HepG2 (cell line): Measurements from ENCODE around the gene DSTYK. TPM values are rescaled to one million over a fixed set of nuclear protein-coding genes. Genes with fewer than 3 reads are reported as not detected.
"Not testable (repeated sequence)": the region's sequence is repeated elsewhere in the genome, so short reads cannot be mapped to it uniquely, and the experiment has no call there.

ENCODE experiments used
- ATAC-seq: fragments of 200-7000 bp; cut with Tn5 transposase; 3 replicates; pipeline ENCODE4 v1.9.1; 2020; ENCODE audit warnings: mild to moderate bottlenecking, moderate library complexity
- BruUV-seq: library from RNA; stranded (reverse); fragments of 400-500 nt; replicated peaks from 2 replicates; lab custom pipeline; 2021; lab: Mats Ljungman, UMichigan
- CTCF ChIA-PET: fragments of 300-600 bp; formaldehyde crosslinking; extraction: SDS; loops from one replicate; lab custom pipeline; 2021; ENCODE audit warnings: low total read pairs, inconsistent platforms, low intra/inter-chr PET ratio; lab: Yijun Ruan, JAX
- POLR2A ChIA-PET: fragments of 350-600 bp; sonication (Branson Sonifier 250); formaldehyde crosslinking; loops from one replicate; lab custom pipeline; 2020; ENCODE audit warnings: antibody characterized with exemption, inconsistent platforms; lab: Yijun Ruan, JAX
- DNase-seq: peaks from one replicate; pipeline ENCODE4 v3.0.0-alpha.2; 2015; ENCODE audit warnings: low spot score
- FAIRE-seq: peaks from 3 replicates; lab custom pipeline; 2011; peaks lifted over from hg19 to GRCh38; lab: Jason Lieb, UNC
- H2AFZ ChIP-seq: one replicate; pipeline ENCODE4 v1.6.1; 2011; ENCODE audit warnings: low read length, inconsistent platforms
- H3K27ac ChIP-seq: fragments of 300-600 bp; 3 replicates; pipeline ENCODE4 v1.8.0; 2011; ENCODE audit warnings: mixed run types, mild to moderate bottlenecking, mixed read lengths, low read length, inconsistent platforms; ENCODE audit not compliant: insufficient read depth; ENCODE audit errors: extremely low read length
- H3K27me3 ChIP-seq, 2 experiments: fragments of 200-600 bp in 1 of 2; 2 replicates in 1 of 2; 3 replicates in 1 of 2; pipeline versions ENCODE4 v1.6.0 to v1.8.0; 2011; ENCODE audit warnings: low read length in 2 of 2, mild to moderate bottlenecking in 2 of 2, moderate library complexity in 2 of 2, inconsistent platforms in 1 of 2; ENCODE audit not compliant: insufficient read depth in 2 of 2, control insufficient read depth in 1 of 2
- H3K36me3 ChIP-seq, 2 experiments: fragments of 200-600 bp in 1 of 2; replicated peaks in 1 of 2; 2 replicates in 1 of 2; 3 replicates in 1 of 2; pipeline versions ENCODE4 v1.5.1 to v1.8.0; 2011; ENCODE audit warnings: low read length in 2 of 2, inconsistent platforms in 1 of 2; ENCODE audit not compliant: insufficient read depth in 2 of 2, control insufficient read depth in 1 of 2
- H3K4me1 ChIP-seq: 2 replicates; pipeline ENCODE4 v1.5.1; 2012; ENCODE audit warnings: low read length, inconsistent platforms; ENCODE audit not compliant: insufficient read depth
- H3K4me2 ChIP-seq: 2 replicates; pipeline ENCODE4 v1.6.0; 2011; ENCODE audit warnings: low read depth, low read length, inconsistent platforms
- H3K4me3 ChIP-seq, 3 experiments: fragments of 200-600 bp in 1 of 3; sonication (generic), shearing (Covaris generic) in 1 of 3; replicated peaks in 1 of 3; 2 replicates each; pipeline ENCODE4 v1.5.1; 2011 to 2016; ENCODE audit warnings: low read length in 3 of 3, inconsistent platforms in 2 of 3, low read depth in 2 of 3, mild to moderate bottlenecking in 2 of 3, control low read depth in 1 of 3, mixed read lengths in 1 of 3; ENCODE audit not compliant: insufficient read depth in 1 of 3
- H3K79me2 ChIP-seq: one replicate; pipeline ENCODE4 v1.6.1; 2011; ENCODE audit warnings: low read length, inconsistent platforms; ENCODE audit not compliant: insufficient read depth
- H3K9ac ChIP-seq: 2 replicates; pipeline ENCODE4 v1.6.0; 2011; ENCODE audit warnings: mild to moderate bottlenecking, low read depth, low read length, inconsistent platforms; ENCODE audit not compliant: insufficient read depth
- H3K9me3 ChIP-seq: 2 replicates; pipeline ENCODE4 v1.5.1; 2012; ENCODE audit warnings: mild to moderate bottlenecking, low read length
- H4K20me1 ChIP-seq: 2 replicates; pipeline ENCODE4 v1.6.0; 2011; ENCODE audit warnings: inconsistent platforms, mild to moderate bottlenecking, low read length, moderate library complexity; ENCODE audit not compliant: insufficient read depth
- KLF12 ChIP-seq: sonication (generic); formaldehyde crosslinking; IDR thresholded peaks from 2 replicates; pipeline ENCODE4 v1.4.0; 2020; ENCODE audit warnings: missing genetic modification reagents, borderline replicate concordance
- RFX3 ChIP-seq: IDR thresholded peaks from 2 replicates; pipeline ENCODE4 v1.6.1; 2016; ENCODE audit warnings: missing biosample characterization, missing genetic modification reagents
- TBP ChIP-seq: sonication (generic); formaldehyde crosslinking; IDR thresholded peaks from 2 replicates; pipeline ENCODE4 v1.5.0; 2020; ENCODE audit warnings: missing genetic modification reagents
- ZNF235 ChIP-seq: sonication (generic); formaldehyde crosslinking; IDR thresholded peaks from 2 replicates; pipeline ENCODE4 v1.8.1; 2023; ENCODE audit warnings: mild to moderate bottlenecking, missing genetic modification reagents, borderline replicate concordance
- ZNF260 ChIP-seq: sonication (generic); formaldehyde crosslinking; IDR thresholded peaks from 2 replicates; pipeline ENCODE4 v1.4.0; 2020; ENCODE audit warnings: missing genetic modification reagents, low read depth, mild to moderate bottlenecking, borderline replicate concordance
- ZNF460 ChIP-seq: sonication (generic); formaldehyde crosslinking; IDR thresholded peaks from 2 replicates; pipeline ENCODE4 v1.5.1; 2020; ENCODE audit warnings: missing genetic modification reagents, mild to moderate bottlenecking, borderline replicate concordance
- ZSCAN9 ChIP-seq: IDR thresholded peaks from 2 replicates; pipeline ENCODE4 v1.6.1; 2016; ENCODE audit warnings: borderline replicate concordance
- WGBS: methylation state at CpG from one replicate; pipeline ENCODE4 v1.1.6; 2017; ENCODE audit warnings: low lambda C conversion rate; 5-methylcytosine and 5-hydroxymethylcytosine counted together
- in situ Hi-C: cut with HindIII; loops from 2 replicates; pipeline ENCODE4 v1.10.0; 2017; ENCODE audit warnings: low pct_unique_long_range_greater_than_20kb; ENCODE audit not compliant: extremely low pct_ligation_motif_present
- intact Hi-C: fragments of 100-400 bp; cut with micrococcal nuclease; formaldehyde crosslinking; loops from one replicate; pipeline ENCODE4 v1.10.0; 2022; ENCODE audit not compliant: unreplicated experiment
- polyA plus RNA-seq, 8 experiments: library from polyadenylated mRNA; depleted of rRNA in 3 of 8; stranded (reverse) in 7 of 8; unstranded in 1 of 8; fragments of >200 nt; fragmentation: Illumina TruSeq in 4 of 8; extraction: Trizol in 4 of 8; gene quantifications; 2 replicates each; pipeline versions ENCODE4 v1.2.1 to v1.2.3, GENCODE V29; 2011 to 2016; ENCODE audit warnings: low read depth in 4 of 8, missing spikeins in 1 of 8, mixed read lengths in 1 of 8; ENCODE audit not compliant: insufficient read depth in 1 of 8
- total RNA-seq, 5 experiments: library from RNA; depleted of rRNA; stranded (reverse); fragments of >200 nt; fragmentation: Illumina TruSeq; extraction: Trizol; gene quantifications; 2 replicates each; pipeline ENCODE4 v1.2.3, GENCODE V29; 2016; ENCODE audit warnings: low read depth in 1 of 5
- TF ChIP-seq, protein P1 (sequence below): sonication (generic); formaldehyde crosslinking; IDR thresholded peaks from 2 replicates; pipeline ENCODE4 v1.8.1; 2023; ENCODE audit warnings: mild to moderate bottlenecking, moderate library complexity, missing genetic modification reagents
- TF ChIP-seq, protein P2 (sequence below): sonication (generic); formaldehyde crosslinking; IDR thresholded peaks from 2 replicates; pipeline ENCODE4 v1.4.0; 2020; ENCODE audit warnings: missing genetic modification reagents

Gene DSTYK
- total and polyA plus RNA-seq, 2 of the 13 experiments (the other 11 are each of a cell fraction or from before 2014, with no cell fraction given): 2.6 to 4.8 TPM

DNA sequence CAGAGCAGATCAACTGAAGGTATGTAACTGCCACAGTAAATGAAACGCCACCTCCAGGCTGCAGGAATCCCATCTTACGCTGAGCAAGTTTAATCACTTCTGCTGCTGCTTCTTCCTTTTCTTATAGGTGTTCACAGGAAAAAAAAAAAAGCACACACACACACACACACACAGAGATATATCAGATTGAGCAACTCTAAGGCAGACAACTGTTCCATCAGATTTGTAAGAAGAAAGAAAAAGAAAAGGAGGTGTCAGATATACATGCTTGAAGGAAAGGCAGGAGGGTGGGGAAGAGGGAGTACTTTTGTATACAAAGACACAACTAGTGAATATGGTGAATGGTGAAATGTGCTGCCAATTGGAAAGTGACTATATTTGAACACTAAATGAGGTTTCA, 28.6 kb downstream of the DSTYK start:
- no peak overlapping the region for H3K4me3 ChIP-seq
- POLR2A ChIA-PET: no interaction called here
- in situ Hi-C loops: no loop called here
- H3K9me3 ChIP-seq: no peaks in the 10 kb centered on the region
- H3K27me3 ChIP-seq: no peaks in the 10 kb centered on the region
- FAIRE-seq (no peak), ATAC-seq (no peak), DNase-seq (no peak)
- H3K4me2 ChIP-seq: no peak overlapping the region
- no peaks in the 10 kb centered on the region for H4K20me1 ChIP-seq
- WGBS: 94% methylated on average over 2 of the region's 2 CpGs
- no peaks in the 10 kb centered on the region for H3K79me2 ChIP-seq
- no peak overlapping the region for H2AFZ ChIP-seq
- no peak overlapping the region for H3K27ac ChIP-seq
- no peaks in the 10 kb centered on the region for H3K4me1 ChIP-seq
- CTCF ChIA-PET: no interaction called here
- no TSS peak for BruUV-seq
- TF ChIP-seq ZNF260 (CRISPR knock-in tag): no peak
- no peak for TF ChIP-seq ZNF235 (CRISPR knock-in tag)
- TF ChIP-seq, protein P1, sequence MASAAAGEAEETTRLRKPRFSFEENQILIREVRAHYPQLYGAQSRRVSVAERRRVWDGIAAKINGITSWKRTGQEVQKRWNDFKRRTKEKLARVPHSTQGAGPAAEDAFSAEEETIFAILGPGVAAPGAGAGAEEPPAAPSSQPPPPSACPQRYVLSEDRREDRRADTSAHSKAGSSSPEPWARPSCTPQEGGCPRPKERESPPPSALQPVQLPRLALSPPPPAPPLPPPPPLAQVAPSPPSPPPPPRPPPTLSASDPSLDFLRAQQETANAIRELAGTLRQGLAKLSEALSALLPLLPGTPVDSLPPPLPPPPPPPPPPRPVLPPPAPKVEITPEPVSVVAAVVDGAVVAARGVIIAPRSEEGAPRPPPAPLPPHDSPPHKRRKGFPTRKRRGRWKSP (CRISPR knock-in tag): no peak
- no peak for TF ChIP-seq ZNF460 (CRISPR knock-in tag)
- TF ChIP-seq TBP (CRISPR knock-in tag): no peak
- TF ChIP-seq ZSCAN9 (CRISPR knock-in tag): no peak
- TF ChIP-seq, protein P2, sequence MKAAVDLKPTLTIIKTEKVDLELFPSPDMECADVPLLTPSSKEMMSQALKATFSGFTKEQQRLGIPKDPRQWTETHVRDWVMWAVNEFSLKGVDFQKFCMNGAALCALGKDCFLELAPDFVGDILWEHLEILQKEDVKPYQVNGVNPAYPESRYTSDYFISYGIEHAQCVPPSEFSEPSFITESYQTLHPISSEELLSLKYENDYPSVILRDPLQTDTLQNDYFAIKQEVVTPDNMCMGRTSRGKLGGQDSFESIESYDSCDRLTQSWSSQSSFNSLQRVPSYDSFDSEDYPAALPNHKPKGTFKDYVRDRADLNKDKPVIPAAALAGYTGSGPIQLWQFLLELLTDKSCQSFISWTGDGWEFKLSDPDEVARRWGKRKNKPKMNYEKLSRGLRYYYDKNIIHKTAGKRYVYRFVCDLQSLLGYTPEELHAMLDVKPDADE (CRISPR knock-in tag): no peak
- TF ChIP-seq RFX3 (CRISPR knock-in tag): no peak
- no peak for TF ChIP-seq KLF12 (CRISPR knock-in tag)
- peaks cover 0 to 3% of the 10 kb centered on the region in 2 experiments; a peak in 2 of 5 replicates for H3K36me3 ChIP-seq
- no peak overlapping the region for H3K9ac ChIP-seq
- intact Hi-C loops: no loop called here

GRCh38 chr1:205180331-205180730, 31.2 kb downstream of the DSTYK start:
- H3K9ac ChIP-seq, FAIRE-seq, H3K27ac ChIP-seq, H3K4me3 ChIP-seq, H3K27me3 ChIP-seq, DNase-seq, POLR2A ChIA-PET, H3K9me3 ChIP-seq, H3K4me2 ChIP-seq, ATAC-seq, H3K36me3 ChIP-seq, BruUV-seq, H2AFZ ChIP-seq, intact Hi-C loops, H4K20me1 ChIP-seq, H3K4me1 ChIP-seq, CTCF ChIA-PET, in situ Hi-C loops, H3K79me2 ChIP-seq: not testable (repeated sequence)
- WGBS: 85% methylated on average over 7 of the region's 7 CpGs
